Gastrocnemius medialis (tissue), 4 donors: ENCODE results near the gene COL28A1.

Experiments
- POLR2A ChIP-seq, 2 donors: fragments of 450-650 bp; IDR thresholded peaks; one replicate each; pipeline ENCODE4 v1.6.1; 2017; ENCODE audit warnings: antibody characterized with exemption in 2 of 2, mild to moderate bottlenecking in 2 of 2, moderate library complexity in 2 of 2
- TF ChIP-seq, protein P1 (sequence below), 5 experiments: fragments of 450-650 bp in 3 of 5; fragments of 200-600 bp in 2 of 5; sonication (generic) in 2 of 5; IDR thresholded peaks in 4 of 5; conservative IDR thresholded peaks in 1 of 5; 1 replicate in 4 of 5; 2 replicates in 1 of 5; pipeline ENCODE4 v1.5.1; 2016 to 2019; ENCODE audit warnings: antibody characterized with exemption in 5 of 5, mild to moderate bottlenecking in 3 of 5, moderate library complexity in 3 of 5

DNA sequence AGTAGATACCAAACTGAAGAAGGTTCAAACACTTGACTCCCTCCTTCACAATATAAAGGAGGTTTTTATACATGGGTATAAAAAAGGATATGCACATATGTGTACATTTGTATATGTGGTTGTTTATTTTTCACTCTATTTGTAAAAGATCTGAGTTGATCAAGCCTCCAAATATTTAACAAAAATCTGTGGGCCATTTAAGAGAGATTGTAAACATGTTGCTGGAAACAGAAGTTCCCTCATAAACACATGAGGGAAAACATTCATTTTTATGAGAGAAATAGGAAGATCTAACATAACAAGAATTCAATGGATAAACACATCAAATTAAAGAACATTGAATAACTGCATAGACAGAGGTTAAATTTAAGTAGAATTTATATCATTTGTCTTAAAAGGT is 81.7 kb downstream of the COL28A1 start:
- TF ChIP-seq, protein P1, sequence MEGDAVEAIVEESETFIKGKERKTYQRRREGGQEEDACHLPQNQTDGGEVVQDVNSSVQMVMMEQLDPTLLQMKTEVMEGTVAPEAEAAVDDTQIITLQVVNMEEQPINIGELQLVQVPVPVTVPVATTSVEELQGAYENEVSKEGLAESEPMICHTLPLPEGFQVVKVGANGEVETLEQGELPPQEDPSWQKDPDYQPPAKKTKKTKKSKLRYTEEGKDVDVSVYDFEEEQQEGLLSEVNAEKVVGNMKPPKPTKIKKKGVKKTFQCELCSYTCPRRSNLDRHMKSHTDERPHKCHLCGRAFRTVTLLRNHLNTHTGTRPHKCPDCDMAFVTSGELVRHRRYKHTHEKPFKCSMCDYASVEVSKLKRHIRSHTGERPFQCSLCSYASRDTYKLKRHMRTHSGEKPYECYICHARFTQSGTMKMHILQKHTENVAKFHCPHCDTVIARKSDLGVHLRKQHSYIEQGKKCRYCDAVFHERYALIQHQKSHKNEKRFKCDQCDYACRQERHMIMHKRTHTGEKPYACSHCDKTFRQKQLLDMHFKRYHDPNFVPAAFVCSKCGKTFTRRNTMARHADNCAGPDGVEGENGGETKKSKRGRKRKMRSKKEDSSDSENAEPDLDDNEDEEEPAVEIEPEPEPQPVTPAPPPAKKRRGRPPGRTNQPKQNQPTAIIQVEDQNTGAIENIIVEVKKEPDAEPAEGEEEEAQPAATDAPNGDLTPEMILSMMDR (IDR thresholded peaks at IDR 0.05 in 4 of 5, conservative IDR thresholded peaks at IDR 0.05 in 1 of 5) = no peak
- TF ChIP-seq POLR2A (IDR thresholded peaks at IDR 0.05) = no peak
